K562 (cell line): ENCODE data around the gene RNF215. TPM values are rescaled to one million over a fixed set of nuclear protein-coding genes. Genes with fewer than 3 reads are reported as not detected.

ENCODE experiments used
- ATAC-seq: fragments of 200-7000 bp; cut with Tn5 transposase; 3 replicates; pipeline ENCODE4 v1.9.1; 2020; ENCODE audit warnings: moderate library complexity
- BruUV-seq: library from RNA; stranded (reverse); fragments of 400-500 nt; replicated peaks from 2 replicates; lab custom pipeline; 2021; lab: Mats Ljungman, UMichigan
- CTCF ChIA-PET: fragments of 300-600 bp; formaldehyde crosslinking; extraction: SDS; loops from one replicate; lab custom pipeline; 2021; ENCODE audit warnings: low intra/inter-chr PET ratio; lab: Yijun Ruan, JAX
- POLR2A ChIA-PET: fragments of 300-600, 350-650 bp; sonication (Branson Sonifier 250); formaldehyde crosslinking; extraction: SDS; loops from one replicate; lab custom pipeline; 2021; ENCODE audit warnings: antibody characterized with exemption, inconsistent platforms; lab: Yijun Ruan, JAX
- DNase-seq, 4 experiments: peaks; one replicate each; pipeline versions ENCODE4 v3.0.0 to v3.0.0-alpha.2; 2011 to 2018; ENCODE audit warnings: low spot score in 3 of 4, mixed read lengths in 3 of 4; ENCODE audit errors: extremely low read depth in 1 of 4
- FAIRE-seq: peaks from 2 replicates; lab custom pipeline; 2011; peaks lifted over from hg19 to GRCh38; lab: Jason Lieb, UNC
- H2AFZ ChIP-seq: 2 replicates; pipeline ENCODE4 v1.6.0; 2011; ENCODE audit warnings: low read depth, low read length, control low read depth, inconsistent platforms
- H3K27ac ChIP-seq: fragments of 200-600 bp; 3 replicates; pipeline ENCODE4 v1.8.0; 2011; ENCODE audit warnings: low read depth, mild to moderate bottlenecking, control low read depth, inconsistent platforms, low read length, moderate library complexity, mixed read lengths; ENCODE audit errors: extremely low read depth
- H3K27me3 ChIP-seq, 2 experiments: fragments of 300-600 bp in 1 of 2; 2 replicates in 1 of 2; 3 replicates in 1 of 2; pipeline versions ENCODE4 v1.6.0 to v1.8.0; 2011; ENCODE audit warnings: inconsistent platforms in 2 of 2, low read length in 2 of 2, mild to moderate bottlenecking in 1 of 2, mixed read lengths in 1 of 2, moderate library complexity in 1 of 2; ENCODE audit not compliant: control insufficient read depth in 2 of 2, insufficient read depth in 2 of 2
- H3K36me3 ChIP-seq: fragments of 300-600 bp; 3 replicates; pipeline ENCODE4 v1.8.0; 2011; ENCODE audit warnings: mild to moderate bottlenecking, low read length, inconsistent platforms; ENCODE audit not compliant: control insufficient read depth, insufficient read depth
- H3K4me1 ChIP-seq, 2 experiments: fragments of 200-600 bp in 1 of 2; replicated peaks in 1 of 2; 2 replicates in 1 of 2; 3 replicates in 1 of 2; pipeline versions ENCODE4 v1.5.1 to v1.8.0; 2011; ENCODE audit warnings: inconsistent platforms in 2 of 2, low read length in 2 of 2, mild to moderate bottlenecking in 1 of 2, mixed read lengths in 1 of 2, moderate library complexity in 1 of 2; ENCODE audit not compliant: control insufficient read depth in 2 of 2, insufficient read depth in 2 of 2
- H3K4me2 ChIP-seq: 2 replicates; pipeline ENCODE4 v1.6.1; 2011; ENCODE audit warnings: low read length, control low read depth, inconsistent platforms, mixed read lengths; ENCODE audit not compliant: insufficient read depth
- H3K4me3 ChIP-seq: fragments of 200-600 bp; sonication (generic), shearing (Covaris generic); 2 replicates; pipeline ENCODE4 v1.5.1; 2016; ENCODE audit warnings: control low read depth, inconsistent platforms
- H3K79me2 ChIP-seq: fragments of 200-600 bp; 3 replicates; pipeline ENCODE4 v1.8.0; 2011; ENCODE audit warnings: low read length, inconsistent platforms; ENCODE audit not compliant: control insufficient read depth, insufficient read depth
- H3K9ac ChIP-seq, 2 experiments: 2 replicates each; pipeline versions ENCODE4 v1.6.0 to v1.6.1; 2011; ENCODE audit warnings: low read depth in 2 of 2, low read length in 2 of 2, control low read depth in 1 of 2, inconsistent platforms in 1 of 2, mild to moderate bottlenecking in 1 of 2, mixed read lengths in 1 of 2; ENCODE audit not compliant: insufficient read depth in 1 of 2
- H3K9me1 ChIP-seq: one replicate; pipeline ENCODE4 v1.6.0; 2011; ENCODE audit warnings: inconsistent platforms, mild to moderate bottlenecking, low read length, moderate library complexity; ENCODE audit not compliant: control insufficient read depth, insufficient read depth
- H3K9me3 ChIP-seq: replicated peaks from 2 replicates; pipeline ENCODE4 v1.5.1; 2011; ENCODE audit warnings: low read depth, low read length, inconsistent platforms; ENCODE audit not compliant: control insufficient read depth, insufficient read depth
- H4K20me1 ChIP-seq: replicated peaks from 2 replicates; pipeline ENCODE4 v1.6.1; 2011; ENCODE audit warnings: low read length, inconsistent platforms, mixed read lengths; ENCODE audit not compliant: control insufficient read depth, insufficient read depth
- ATF7 ChIP-seq: fragments of 450-650 bp; IDR thresholded peaks from 2 replicates; pipeline ENCODE4 v1.7.1; 2014; ENCODE audit warnings: mild to moderate bottlenecking, moderate library complexity
- BHLHE40 ChIP-seq: IDR thresholded peaks from 2 replicates; pipeline ENCODE4 v1.6.1; 2011; ENCODE audit warnings: low read length, improper control_type of control experiment
- C11orf30 ChIP-seq: fragments of 450-650 bp; IDR thresholded peaks from 2 replicates; pipeline ENCODE4 v1.6.1; 2016; ENCODE audit warnings: low read depth, mild to moderate bottlenecking
- CBFB ChIP-seq: sonication (generic); formaldehyde crosslinking; IDR thresholded peaks from 2 replicates; pipeline ENCODE4 v1.4.0; 2020; ENCODE audit warnings: mild to moderate bottlenecking, missing genetic modification reagents
- CBX2 ChIP-seq: fragments of 200-600 bp; sonication (generic); IDR thresholded peaks from one replicate; pipeline ENCODE4 v1.6.1; 2012; ENCODE audit warnings: mild to moderate bottlenecking, low read length, inconsistent platforms; ENCODE audit not compliant: insufficient read depth, poor library complexity, severe bottlenecking
- CREM ChIP-seq: IDR thresholded peaks from 2 replicates; pipeline ENCODE4 v1.6.1; 2014; ENCODE audit warnings: antibody characterized with exemption, low read depth
- HEY1 ChIP-seq: fragments of 250-450 bp; sonication (Bioruptor Pico); IDR thresholded peaks from 2 replicates; pipeline ENCODE4 v1.5.0; 2020; ENCODE audit warnings: mild to moderate bottlenecking, moderate library complexity, borderline replicate concordance
- JUND ChIP-seq, 2 experiments: IDR thresholded peaks; 2 replicates in 1 of 2; 3 replicates in 1 of 2; pipeline ENCODE4 v1.6.1; 2011; ENCODE audit warnings: borderline replicate concordance in 2 of 2, low read depth in 2 of 2, low read length in 2 of 2, improper control_type of control experiment in 1 of 2, missing biosample characterization in 1 of 2, missing genetic modification characterization in 1 of 2, missing genetic modification reagents in 1 of 2
- MBD2 ChIP-seq: sonication (generic); IDR thresholded peaks from 2 replicates; pipeline ENCODE4 v1.6.1; 2016; ENCODE audit warnings: low read depth, borderline replicate concordance
- OTX1 ChIP-seq: fragments of 450-650 bp; formaldehyde crosslinking; IDR thresholded peaks from 2 replicates; pipeline ENCODE4 v1.4.0; 2022; ENCODE audit warnings: mild to moderate bottlenecking
- TCF3 ChIP-seq: sonication (generic); formaldehyde crosslinking; IDR thresholded peaks from 2 replicates; pipeline ENCODE4 v1.4.0; 2020; ENCODE audit warnings: mild to moderate bottlenecking, missing genetic modification reagents
- TCF7L2 ChIP-seq: fragments of 150-350 bp; IDR thresholded peaks from 2 replicates; pipeline ENCODE4 v1.6.1; 2016; ENCODE audit warnings: low read depth, mild to moderate bottlenecking, low read length, moderate library complexity
- ZKSCAN8 ChIP-seq: fragments of 200-800 bp; sonication (Bioruptor generic); IDR thresholded peaks from 2 replicates; pipeline ENCODE4 v1.6.1; 2016; ENCODE audit warnings: missing genetic modification characterization, missing compliant biosample characterization
- ZNF133 ChIP-seq: fragments of 250-450 bp; sonication (Bioruptor Pico); IDR thresholded peaks from 2 replicates; pipeline ENCODE4 v1.4.0; 2020; ENCODE audit warnings: mild to moderate bottlenecking
- ZNF431 ChIP-seq: sonication (generic); formaldehyde crosslinking; IDR thresholded peaks from 2 replicates; pipeline ENCODE4 v1.8.0; 2022; ENCODE audit warnings: mild to moderate bottlenecking, missing genetic modification reagents
- WGBS: fragments of 100-300 bp; shearing (Covaris generic); methylation state at CpG from one replicate; pipeline ENCODE4 v1.1.6; 2016; ENCODE audit warnings: low coverage, mixed read lengths; ENCODE audit not compliant: insufficient coverage; ENCODE audit errors: missing lambda C conversion rate; 5-methylcytosine and 5-hydroxymethylcytosine counted together
- in situ Hi-C: fragments of 300-500 bp; cut with MboI; formaldehyde crosslinking; loops from 4 replicates; pipeline ENCODE4 v1.15.0; 2018; ENCODE audit warnings: inconsistent platforms, mixed read lengths
- intact Hi-C: fragments of 100-400 bp; cut with micrococcal nuclease; formaldehyde crosslinking; loops from 2 replicates; pipeline ENCODE4 v1.14.2; 2022
- polyA plus RNA-seq, 8 experiments: library from polyadenylated mRNA; depleted of rRNA in 4 of 8; stranded (reverse) in 5 of 8; unstranded in 3 of 8; fragments of >200 nt; fragmentation: Nextera tagmentation in 2 of 8; fragmentation: Illumina TruSeq in 1 of 8; extraction: Ambion mirVana in 2 of 8; extraction: Trizol in 1 of 8; gene quantifications; 2 replicates each; pipeline versions ENCODE4 v1.2.1 to v1.2.3, GENCODE V29; 2011 to 2014; ENCODE audit warnings: inconsistent platforms in 1 of 8, missing spikeins in 1 of 8
- total RNA-seq, 7 experiments: library from RNA; depleted of rRNA in 6 of 7; stranded (reverse); fragments of >200 nt in 6 of 7; fragmentation: Illumina TruSeq in 2 of 7; extraction: Trizol in 2 of 7; gene quantifications; 2 replicates each; pipeline versions ENCODE4 v1.2.1 to v1.2.3, GENCODE V29; 2011 to 2021; ENCODE audit warnings: low replicate concordance in 1 of 7
- TF ChIP-seq, protein P1 (sequence below): sonication (generic); formaldehyde crosslinking; IDR thresholded peaks from 2 replicates; pipeline ENCODE4 v1.9.0; 2022; ENCODE audit warnings: mild to moderate bottlenecking, missing genetic modification reagents
- TF ChIP-seq, protein P2 (sequence below), 2 experiments: fragments of 450-650 bp in 1 of 2; sonication (generic) in 1 of 2; formaldehyde crosslinking in 1 of 2; IDR thresholded peaks in 1 of 2; conservative IDR thresholded peaks in 1 of 2; 2 replicates each; pipeline versions ENCODE4 v1.6.1 to v1.8.1; 2016 to 2023; ENCODE audit warnings: mild to moderate bottlenecking in 2 of 2, moderate library complexity in 2 of 2, inconsistent platforms in 1 of 2, missing genetic modification reagents in 1 of 2
- TF ChIP-seq, protein P3 (sequence below), 2 experiments: fragments of 200-800 bp in 1 of 2; sonication (Bioruptor generic) in 1 of 2; sonication (generic) in 1 of 2; formaldehyde crosslinking in 1 of 2; IDR thresholded peaks in 1 of 2; conservative IDR thresholded peaks in 1 of 2; 2 replicates each; pipeline versions ENCODE4 v1.5.0 to v1.6.1; 2016 to 2020; ENCODE audit warnings: missing compliant biosample characterization in 1 of 2, missing genetic modification characterization in 1 of 2, missing genetic modification reagents in 1 of 2

Gene RNF215
- total and polyA plus RNA-seq, 9 of the 15 experiments (the other 6 are each of a cell fraction or from before 2014, with no cell fraction given): 0.08 to 9.8 (median 2.7) TPM

DNA sequence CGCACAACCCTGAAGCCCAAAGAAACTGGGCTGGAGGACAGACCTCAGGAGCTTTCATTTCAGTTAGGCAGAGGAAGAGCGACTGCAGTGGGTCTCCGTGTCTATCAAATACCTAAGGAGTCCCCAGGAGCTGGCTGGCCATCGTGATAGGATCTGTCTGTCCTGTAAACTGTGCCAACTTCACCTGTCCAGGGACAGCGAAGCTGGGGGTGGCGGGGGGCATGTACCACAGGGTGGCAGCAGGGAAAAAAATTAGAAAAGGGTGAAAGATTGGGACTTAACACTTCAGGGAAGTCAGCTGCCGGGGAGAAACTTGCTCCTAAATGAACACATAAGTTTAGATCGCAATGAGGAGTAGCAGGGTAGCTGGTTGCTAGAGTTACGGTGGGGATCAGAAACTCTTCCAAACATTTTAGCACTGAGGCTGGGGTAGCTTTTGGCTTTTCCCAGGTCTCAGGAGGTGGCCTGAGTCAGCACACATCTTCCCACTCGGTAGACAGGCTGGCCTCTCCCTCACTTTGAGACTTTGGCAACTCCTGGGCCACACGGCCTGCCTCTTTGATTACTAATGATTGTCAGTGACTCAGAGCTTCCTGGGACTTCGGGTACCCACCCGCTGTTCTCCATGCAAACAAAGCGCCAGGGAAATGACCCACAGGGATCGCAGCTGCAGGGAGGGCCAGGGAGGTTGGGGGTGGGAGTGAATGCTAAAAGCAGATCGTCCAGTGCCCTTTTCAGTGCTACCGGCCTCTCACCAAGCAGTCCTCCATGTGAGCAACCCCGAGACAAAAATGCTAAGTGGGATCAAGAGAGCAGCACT, 35.5 kb upstream of the RNF215 start:
- peak; percentile 19 to 73 (median 37) for DNase-seq
- H3K36me3 ChIP-seq: peaks cover 29% of the 10 kb centered on the region
- WGBS: 2% methylated on average over 16 of the region's 18 CpGs
- BruUV-seq: no TSS peak
- intact Hi-C loops (no loop called here), in situ Hi-C loops (no loop called here)
- ATAC-seq: peak; percentile 24
- H3K4me2 ChIP-seq: peak overlapping the region; percentile 94
- no peaks in the 10 kb centered on the region for H3K9me1 ChIP-seq
- H3K4me1 ChIP-seq: peaks cover 46 to 47% of the 10 kb centered on the region in 2 experiments
- H3K27ac ChIP-seq: peak overlapping the region; percentile 94
- peak; percentile 26 for FAIRE-seq
- H3K9ac ChIP-seq: peak overlapping the region; percentile 94
- POLR2A ChIA-PET: interaction anchor here (0.6 to 3.2 kb wide), 7 partner anchors 9 to 63 kb away, joined by 3 to 17 read pairs (median 4); no protein-coding TSS in a partner anchor
- no peaks in the 10 kb centered on the region for H3K27me3 ChIP-seq
- H3K79me2 ChIP-seq: peaks cover 67% of the 10 kb centered on the region
- H3K9me3 ChIP-seq: no peaks in the 10 kb centered on the region; the same call in 1 of the 2 replicates
- H4K20me1 ChIP-seq: no peaks in the 10 kb centered on the region
- H2AFZ ChIP-seq: no peak overlapping the region
- H3K4me3 ChIP-seq: peak overlapping the region; percentile 59
- CTCF ChIA-PET: no interaction called here
- TF ChIP-seq OTX1 (CRISPR knock-in tag) (no peak), ATF7 (no peak), ZNF431 (CRISPR knock-in tag) (no peak), JUND (IDR thresholded peaks at IDR 0.05; ENCODE audit: borderline replicate concordance, low read depth, low read length) (peak; percentile 65), JUND (tag; IDR thresholded peaks at IDR 0.05; ENCODE audit: borderline replicate concordance, low read depth, low read length) (peak; percentile 30; the same call in 2 of the 3 replicates), CBX2 (no peak), TCF3 (no peak), CREM (0 out of 2 replicates have a peak, but pooled peaks have one; percentile 21), TCF7L2 (no peak), ZKSCAN8 (peak; percentile 27; the same call in 1 of the 2 replicates), MBD2 (0 out of 2 replicates have a peak, but pooled peaks have one; percentile 19), CBFB (CRISPR knock-in tag) (no peak), ZNF133 (CRISPR knock-in tag) (no peak), HEY1 (CRISPR knock-in tag) (no peak), BHLHE40 (no peak), C11orf30 (peak; percentile 60; the same call in 1 of the 2 replicates)
- TF ChIP-seq, protein P1, sequence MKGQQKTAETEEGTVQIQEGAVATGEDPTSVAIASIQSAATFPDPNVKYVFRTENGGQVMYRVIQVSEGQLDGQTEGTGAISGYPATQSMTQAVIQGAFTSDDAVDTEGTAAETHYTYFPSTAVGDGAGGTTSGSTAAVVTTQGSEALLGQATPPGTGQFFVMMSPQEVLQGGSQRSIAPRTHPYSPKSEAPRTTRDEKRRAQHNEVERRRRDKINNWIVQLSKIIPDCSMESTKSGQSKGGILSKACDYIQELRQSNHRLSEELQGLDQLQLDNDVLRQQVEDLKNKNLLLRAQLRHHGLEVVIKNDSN: no peak
- TF ChIP-seq, protein P2, sequence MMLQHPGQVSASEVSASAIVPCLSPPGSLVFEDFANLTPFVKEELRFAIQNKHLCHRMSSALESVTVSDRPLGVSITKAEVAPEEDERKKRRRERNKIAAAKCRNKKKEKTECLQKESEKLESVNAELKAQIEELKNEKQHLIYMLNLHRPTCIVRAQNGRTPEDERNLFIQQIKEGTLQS (IDR thresholded peaks at IDR 0.05): peak; percentile 52
- TF ChIP-seq, protein P2 (CRISPR knock-in tag; conservative IDR thresholded peaks at IDR 0.05): no peak
- TF ChIP-seq, protein P3, sequence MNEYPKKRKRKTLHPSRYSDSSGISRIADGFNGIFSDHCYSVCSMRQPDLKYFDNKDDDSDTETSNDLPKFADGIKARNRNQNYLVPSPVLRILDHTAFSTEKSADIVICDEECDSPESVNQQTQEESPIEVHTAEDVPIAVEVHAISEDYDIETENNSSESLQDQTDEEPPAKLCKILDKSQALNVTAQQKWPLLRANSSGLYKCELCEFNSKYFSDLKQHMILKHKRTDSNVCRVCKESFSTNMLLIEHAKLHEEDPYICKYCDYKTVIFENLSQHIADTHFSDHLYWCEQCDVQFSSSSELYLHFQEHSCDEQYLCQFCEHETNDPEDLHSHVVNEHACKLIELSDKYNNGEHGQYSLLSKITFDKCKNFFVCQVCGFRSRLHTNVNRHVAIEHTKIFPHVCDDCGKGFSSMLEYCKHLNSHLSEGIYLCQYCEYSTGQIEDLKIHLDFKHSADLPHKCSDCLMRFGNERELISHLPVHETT (CRISPR knock-in tag; conservative IDR thresholded peaks at IDR 0.05 in 1 of 2, IDR thresholded peaks at IDR 0.05 in 1 of 2): peak in 1 of 2 experiments; percentile 56; a peak in 2 of 4 replicates
